HG03097 (cell line): Measurements from ENCODE around the gene NEIL3.

Experiments
- ATAC-seq: cut with Tn5 transposase; IDR thresholded peaks from one replicate; pipeline ENCODE4 v1.9.1; 2021; ENCODE audit not compliant: unreplicated experiment, low FRiP score

Gene NEIL3

GRCh38 chr4:177356206-177356605 is 46.5 kb downstream of the NEIL3 start:
- ATAC-seq: no peak

GRCh38 chr4:177356921-177357320 is 47.2 kb downstream of the NEIL3 start:
- no peak for ATAC-seq

GRCh38 chr4:177367336-177367735 is 57.7 kb downstream of the NEIL3 start:
- no peak for ATAC-seq

- no peak for ATAC-seq
Measured at GRCh38 chr4:177369372-177369771, 59.7 kb downstream of the NEIL3 start.

- no peak for ATAC-seq
Measured at GRCh38 chr4:177371461-177371860, 61.8 kb downstream of the NEIL3 start.

- no peak for ATAC-seq
Measured at GRCh38 chr4:177374966-177375365, 65.3 kb downstream of the NEIL3 start.

GRCh38 chr4:177375372-177375771 is 65.7 kb downstream of the NEIL3 start:
- no peak for ATAC-seq

- no peak for ATAC-seq
Measured at GRCh38 chr4:177376024-177376423, 66.3 kb downstream of the NEIL3 start.

GRCh38 chr4:177380730-177381287 is 71.1 kb downstream of the NEIL3 start:
- no peak for ATAC-seq

GRCh38 chr4:177381762-177382310 is 72.2 kb downstream of the NEIL3 start:
- no peak for ATAC-seq

GRCh38 chr4:177384856-177385397 is 75.3 kb downstream of the NEIL3 start:
- no peak for ATAC-seq

GRCh38 chr4:177385576-177386277 is 76.1 kb downstream of the NEIL3 start:
- no peak for ATAC-seq

- no peak for ATAC-seq
Measured at GRCh38 chr4:177386278-177386815, 76.7 kb downstream of the NEIL3 start.

- ATAC-seq: no peak
Measured at GRCh38 chr4:177391287-177391686, 81.6 kb downstream of the NEIL3 start.

- no peak for ATAC-seq
Measured at GRCh38 chr4:177391953-177392352, 82.3 kb downstream of the NEIL3 start.

GRCh38 chr4:177393236-177393635 is 83.6 kb downstream of the NEIL3 start:
- ATAC-seq: no peak

GRCh38 chr4:177396352-177396751 is 86.7 kb downstream of the NEIL3 start:
- ATAC-seq: no peak

- ATAC-seq: no peak
Measured at GRCh38 chr4:177400030-177400429, 90.4 kb downstream of the NEIL3 start.

GRCh38 chr4:177401658-177402273 is 92.1 kb downstream of the NEIL3 start:
- no peak for ATAC-seq

- ATAC-seq: no peak
Measured at GRCh38 chr4:177403746-177404145, 94.1 kb downstream of the NEIL3 start.

GRCh38 chr4:177404342-177404741 is 94.7 kb downstream of the NEIL3 start:
- ATAC-seq: no peak
